H1 (cell line): ENCODE results near the gene ACBD6. TPM values are rescaled to one million over a fixed set of nuclear protein-coding genes. Genes with fewer than 3 reads are reported as not detected.

Experiments
- CTCF ChIA-PET: fragments of 300-600 bp; sonication (Branson Sonifier 250); formaldehyde crosslinking; loops from one replicate; lab custom pipeline; 2021; ENCODE audit not compliant: partially characterized antibody; lab: Charles Lee
- POLR2A ChIA-PET: fragments of 300-600 bp; sonication (Branson Sonifier 250); formaldehyde crosslinking; loops from one replicate; lab custom pipeline; 2021; ENCODE audit warnings: inconsistent platforms; ENCODE audit not compliant: partially characterized antibody; lab: Charles Lee
- DNase-seq, 2 experiments: peaks; one replicate each; pipeline versions ENCODE4 v3.0.0 to v3.0.0-alpha.2; 2010 to 2022; ENCODE audit warnings: low spot score in 2 of 2, low read depth in 1 of 2, mixed read lengths in 1 of 2
- FAIRE-seq: peaks from 2 replicates; lab custom pipeline; 2011; peaks lifted over from hg19 to GRCh38; lab: Jason Lieb, UNC
- H2AFZ ChIP-seq: 2 replicates; pipeline ENCODE4 v1.8.1; 2012; ENCODE audit warnings: low read length, inconsistent platforms
- H2AK5ac ChIP-seq: 2 replicates; pipeline ENCODE4 v1.6.1; 2013; ENCODE audit warnings: low read depth, low read length
- H2BK120ac ChIP-seq: replicated peaks from 2 replicates; pipeline ENCODE3; 2013; ENCODE audit warnings: low read depth, low read length, inconsistent platforms
- H2BK12ac ChIP-seq: 2 replicates; pipeline ENCODE4 v1.6.1; 2013; ENCODE audit warnings: low read depth, low read length
- H2BK15ac ChIP-seq: 2 replicates; pipeline ENCODE4 v1.6.1; 2013; ENCODE audit warnings: low read length
- H2BK20ac ChIP-seq: 2 replicates; pipeline ENCODE4 v1.6.1; 2013; ENCODE audit warnings: low read length
- H2BK5ac ChIP-seq: 2 replicates; pipeline ENCODE4 v1.6.1; 2013; ENCODE audit warnings: low read depth, low read length
- H3K14ac ChIP-seq: 2 replicates; pipeline ENCODE4 v1.6.1; 2013; ENCODE audit warnings: inconsistent platforms; ENCODE audit not compliant: insufficient read length
- H3K18ac ChIP-seq: 2 replicates; pipeline ENCODE4 v1.6.1; 2013; ENCODE audit warnings: low read length; ENCODE audit errors: extremely low read depth
- H3K23ac ChIP-seq: 2 replicates; pipeline ENCODE4 v1.6.1; 2013; ENCODE audit warnings: inconsistent platforms; ENCODE audit not compliant: insufficient read length
- H3K23me2 ChIP-seq: 2 replicates; pipeline ENCODE4 v1.6.1; 2013; ENCODE audit warnings: low read depth, low read length
- H3K27ac ChIP-seq: 2 replicates; pipeline ENCODE4 v1.6.1; 2011; ENCODE audit warnings: low read depth, low read length, inconsistent platforms
- H3K27me3 ChIP-seq, 4 experiments: replicated peaks in 1 of 4; 1 replicate in 1 of 4; 2 replicates in 3 of 4; pipeline versions ENCODE4 v1.6.1 to v1.8.1; 2011 to 2013; ENCODE audit warnings: low read length in 3 of 4, mild to moderate bottlenecking in 3 of 4, inconsistent platforms in 2 of 4, mixed read lengths in 2 of 4, moderate library complexity in 1 of 4; ENCODE audit not compliant: control insufficient read depth in 3 of 4, insufficient read depth in 3 of 4; ENCODE audit errors: extremely low read depth in 1 of 4
- H3K36me3 ChIP-seq, 4 experiments: 2 replicates each; pipeline versions ENCODE4 v1.6.1 to v1.8.1; 2011 to 2013; ENCODE audit warnings: mild to moderate bottlenecking in 4 of 4, low read length in 3 of 4, moderate library complexity in 2 of 4, control low read depth in 1 of 4, inconsistent platforms in 1 of 4; ENCODE audit not compliant: insufficient read depth in 4 of 4, control insufficient read depth in 2 of 4
- H3K4ac ChIP-seq: replicated peaks from 2 replicates; pipeline ENCODE3; 2013; ENCODE audit warnings: low read length, low read depth, mixed read lengths, inconsistent platforms; ENCODE audit not compliant: insufficient read length
- H3K4me1 ChIP-seq, 4 experiments: replicated peaks in 1 of 4; 1 replicate in 1 of 4; 2 replicates in 3 of 4; pipeline versions ENCODE4 v1.6.1 to v1.8.1; 2011 to 2013; ENCODE audit warnings: low read length in 3 of 4, inconsistent platforms in 2 of 4, mixed read lengths in 1 of 4; ENCODE audit not compliant: insufficient read depth in 4 of 4, control insufficient read depth in 3 of 4
- H3K4me2 ChIP-seq, 2 experiments: 2 replicates each; pipeline versions ENCODE4 v1.6.1 to v1.8.1; 2011 to 2013; ENCODE audit warnings: low read depth in 2 of 2, low read length in 2 of 2, control low read depth in 1 of 2, inconsistent platforms in 1 of 2, mild to moderate bottlenecking in 1 of 2; ENCODE audit not compliant: insufficient read depth in 1 of 2
- H3K4me3 ChIP-seq, 4 experiments: fragments of 200-600, 300-600 bp in 1 of 4; sonication (generic), shearing (Covaris generic), sonication (Bioruptor Twin) in 1 of 4; 2 replicates each; pipeline versions ENCODE4 v1.5.1 to v1.8.1; 2011 to 2016; ENCODE audit warnings: low read length in 4 of 4, low read depth in 3 of 4, control low read depth in 2 of 4, inconsistent platforms in 2 of 4, mild to moderate bottlenecking in 2 of 4, mixed read lengths in 1 of 4, moderate library complexity in 1 of 4; ENCODE audit not compliant: insufficient read depth in 2 of 4; ENCODE audit errors: extremely low read depth in 1 of 4
- H3K56ac ChIP-seq: replicated peaks from 2 replicates; pipeline ENCODE3; 2013; ENCODE audit warnings: low read depth, mild to moderate bottlenecking, mixed read lengths, low read length, inconsistent platforms; ENCODE audit not compliant: insufficient read length
- H3K79me1 ChIP-seq: 2 replicates; pipeline ENCODE4 v1.6.1; 2013; ENCODE audit warnings: low read depth, low read length, control low read depth
- H3K79me2 ChIP-seq, 2 experiments: 2 replicates each; pipeline versions ENCODE4 v1.6.1 to v1.8.1; 2012 to 2013; ENCODE audit warnings: low read length in 2 of 2, mild to moderate bottlenecking in 2 of 2, inconsistent platforms in 1 of 2; ENCODE audit not compliant: insufficient read depth in 2 of 2, control insufficient read depth in 1 of 2
- H3K9ac ChIP-seq, 4 experiments: replicated peaks in 1 of 4; 1 replicate in 1 of 4; 2 replicates in 3 of 4; pipeline versions ENCODE4 v1.6.1 to v1.8.1; 2011 to 2013; ENCODE audit warnings: low read depth in 3 of 4, low read length in 3 of 4, control low read depth in 2 of 4, mild to moderate bottlenecking in 2 of 4, moderate library complexity in 2 of 4, inconsistent platforms in 1 of 4; ENCODE audit errors: extremely low read depth in 1 of 4
- H3K9me3 ChIP-seq, 2 experiments: 2 replicates each; pipeline versions ENCODE4 v1.6.1 to v1.8.1; 2012 to 2013; ENCODE audit warnings: mild to moderate bottlenecking in 2 of 2, moderate library complexity in 2 of 2, control low read depth in 1 of 2, inconsistent platforms in 1 of 2, low read depth in 1 of 2, low read length in 1 of 2, mixed read lengths in 1 of 2; ENCODE audit not compliant: insufficient read depth in 2 of 2
- H4K20me1 ChIP-seq, 2 experiments: replicated peaks in 1 of 2; 2 replicates each; pipeline versions ENCODE3 to v1.8.1; 2011 to 2013; ENCODE audit warnings: inconsistent platforms in 2 of 2, low read length in 2 of 2, mild to moderate bottlenecking in 1 of 2; ENCODE audit not compliant: insufficient read depth in 2 of 2, control insufficient read depth in 1 of 2
- H4K5ac ChIP-seq: 2 replicates; pipeline ENCODE4 v1.6.1; 2013; ENCODE audit warnings: low read length, low read depth, mixed read lengths, inconsistent platforms; ENCODE audit not compliant: insufficient read length
- H4K8ac ChIP-seq: 2 replicates; pipeline ENCODE4 v1.8.0; 2013; ENCODE audit warnings: mild to moderate bottlenecking, moderate library complexity, low read length, inconsistent platforms; ENCODE audit not compliant: insufficient read depth; ENCODE audit errors: extremely low read depth
- H4K91ac ChIP-seq: replicated peaks from 2 replicates; pipeline ENCODE3; 2013; ENCODE audit warnings: low read length, mixed read lengths, inconsistent platforms; ENCODE audit not compliant: insufficient read length
- EP300 ChIP-seq, 2 experiments: IDR thresholded peaks; 1 replicate in 1 of 2; 2 replicates in 1 of 2; pipeline ENCODE4 v1.6.1; 2011 to 2012; ENCODE audit warnings: low read depth in 2 of 2, low read length in 2 of 2, mild to moderate bottlenecking in 2 of 2, borderline replicate concordance in 1 of 2, inconsistent platforms in 1 of 2, moderate library complexity in 1 of 2
- HDAC2 ChIP-seq, 2 experiments: fragments of 300-600 bp in 1 of 2; sonication (generic) in 1 of 2; IDR thresholded peaks; 2 replicates each; pipeline ENCODE4 v1.6.1; 2011 to 2012; ENCODE audit warnings: low read depth in 2 of 2, low read length in 2 of 2, mild to moderate bottlenecking in 2 of 2, moderate library complexity in 2 of 2, borderline replicate concordance in 1 of 2, inconsistent platforms in 1 of 2
- HDAC6 ChIP-seq: IDR thresholded peaks from one replicate; pipeline ENCODE4 v1.7.1; 2012; ENCODE audit warnings: low read depth, mild to moderate bottlenecking, inconsistent platforms, low read length, moderate library complexity
- KDM1A ChIP-seq: fragments of 200-600, 300-600 bp; sonication (generic); IDR thresholded peaks from 2 replicates; pipeline ENCODE4 v1.7.1; 2016; ENCODE audit warnings: mild to moderate bottlenecking, low read length, borderline replicate concordance
- KDM4A ChIP-seq: IDR thresholded peaks from one replicate; pipeline ENCODE4 v1.7.1; 2012; ENCODE audit warnings: low read depth, mild to moderate bottlenecking, moderate library complexity, low read length, inconsistent platforms; ENCODE audit not compliant: severe bottlenecking
- WGBS, 2 experiments: shearing (Covaris generic) in 1 of 2; methylation state at CpG; one replicate each; pipeline versions ENCODE4 v1.1.6 to v1.1.7; 2013 to 2015; ENCODE audit warnings: low lambda C conversion rate in 2 of 2, mixed read lengths in 2 of 2, inconsistent platforms in 1 of 2, low coverage in 1 of 2, missing lambda C conversion rate in 1 of 2; ENCODE audit not compliant: insufficient replicate concordance in 2 of 2, insufficient coverage in 1 of 2, insufficient read length in 1 of 2; ENCODE audit errors: extremely low coverage in 1 of 2, missing lambda C conversion rate in 1 of 2; 5-methylcytosine and 5-hydroxymethylcytosine counted together
- polyA plus RNA-seq, 7 experiments: library from polyadenylated mRNA; depleted of rRNA in 3 of 7; stranded (reverse) in 5 of 7; unstranded in 2 of 7; fragments of >200 nt in 5 of 7; fragments of 200-250 nt in 2 of 7; gene quantifications; 1 replicate in 5 of 7; 2 replicates in 1 of 7; 4 replicates in 1 of 7; pipeline versions ENCODE4 v1.2.1 to v1.2.3, GENCODE V29; 2011 to 2013; ENCODE audit warnings: missing spikeins in 2 of 7, mixed read lengths in 2 of 7
- total RNA-seq: library from RNA; stranded (reverse); fragmentation: NEBNext Ultra II Directional; extraction: Animal tissue kit (Norgen Biotek cat#: 25700); gene quantifications from 2 replicates; pipeline ENCODE4 v1.2.1, GENCODE V29; 2021

ACBD6 gene
- total and polyA plus RNA-seq, 2 of the 8 experiments (the other 6 are each of a cell fraction or from before 2014, with no cell fraction given), result 52.0 to 67.7 TPM

DNA sequence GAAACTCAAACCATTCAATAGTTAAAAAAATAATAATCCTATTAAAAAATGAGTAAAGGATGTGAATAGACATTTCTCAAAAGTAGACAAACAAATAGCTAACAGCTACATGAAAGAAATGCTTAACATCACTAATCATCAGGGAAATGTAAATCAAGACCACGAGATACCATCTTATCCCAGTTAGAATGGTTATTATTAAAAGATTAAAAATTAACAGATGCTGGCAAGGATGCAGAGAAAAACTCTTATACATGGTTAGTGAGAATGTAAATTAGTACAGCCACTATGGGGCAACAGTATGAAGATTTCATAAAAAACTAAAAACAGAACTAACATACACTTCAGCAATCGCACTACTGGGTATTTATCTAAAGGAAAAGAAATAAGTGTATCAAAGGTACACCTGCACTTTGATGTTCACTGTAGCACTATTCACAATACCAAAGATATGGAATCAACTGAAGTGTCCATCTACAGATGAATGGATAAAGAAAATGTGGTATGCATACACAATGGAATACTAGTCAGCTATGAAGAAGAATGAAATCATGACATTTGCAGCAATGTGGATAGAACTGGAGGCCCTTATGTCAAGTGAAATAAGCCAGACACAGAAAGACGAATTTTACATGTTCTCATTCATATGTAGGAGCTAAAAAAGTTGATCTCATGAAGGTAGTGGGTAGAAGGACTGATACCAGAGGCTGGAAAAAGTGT is 117.9 kb downstream of the ACBD6 start:
- CTCF ChIA-PET, result no interaction called here
- no peak overlapping the region for H2BK12ac ChIP-seq
- no peak overlapping the region for H2AFZ ChIP-seq
- WGBS, 2 experiments, result 88% methylated on average over 3 of the region's 3 CpGs; no CpG with 5 or more reads in 1 of the 2 experiments
- no peak overlapping the region for H3K4me3 ChIP-seq
- no peak overlapping the region for H2BK5ac ChIP-seq
- H2BK20ac ChIP-seq, result no peak overlapping the region
- H2BK120ac ChIP-seq, result no peak overlapping the region
- POLR2A ChIA-PET, result no interaction called here
- H3K9ac ChIP-seq, result no peak overlapping the region
- H3K4me1 ChIP-seq, result no peaks in the 10 kb centered on the region
- no peak overlapping the region for H4K8ac ChIP-seq
- H3K18ac ChIP-seq, result no peak overlapping the region
- H3K9me3 ChIP-seq, result peaks cover 0 to 5% of the 10 kb centered on the region in 2 experiments; a peak in 3 of 4 replicates
- H4K20me1 ChIP-seq, result no peaks in the 10 kb centered on the region
- DNase-seq (no peak), FAIRE-seq (no peak)
- no peak overlapping the region for H3K56ac ChIP-seq
- H4K91ac ChIP-seq, result no peak overlapping the region
- no peaks in the 10 kb centered on the region; the same call in 1 of the 2 replicates for H3K23me2 ChIP-seq
- no peak overlapping the region for H3K4ac ChIP-seq
- TF ChIP-seq KDM4A (no peak), EP300 (IDR thresholded peaks at IDR 0.05; ENCODE audit: borderline replicate concordance in 1 of 2, low read depth in 2 of 2, low read length in 2 of 2) (no peak), KDM1A (no peak), HDAC2 (IDR thresholded peaks at IDR 0.05; ENCODE audit: borderline replicate concordance in 1 of 2, low read depth in 2 of 2, low read length in 2 of 2) (no peak), HDAC6 (no peak)
- H3K23ac ChIP-seq, result no peak overlapping the region
- H4K5ac ChIP-seq, result no peak overlapping the region
- no peak overlapping the region for H2BK15ac ChIP-seq
- H3K79me1 ChIP-seq, result no peaks in the 10 kb centered on the region
- peaks cover 0 to 44% of the 10 kb centered on the region in 2 experiments; a peak in 2 of 4 replicates for H3K79me2 ChIP-seq
- no peaks in the 10 kb centered on the region; a peak in 2 of 8 replicates for H3K36me3 ChIP-seq
- H3K27me3 ChIP-seq, result no peaks in the 10 kb centered on the region; a peak in 1 of 7 replicates
- H3K27ac ChIP-seq, result no peak overlapping the region
- H3K14ac ChIP-seq, result no peak overlapping the region
- H2AK5ac ChIP-seq, result no peak overlapping the region
- H3K4me2 ChIP-seq, result no peak overlapping the region
